Activated T-cell treated with anti-CD3 and anti-CD28 coated beads for 1 hour (primary cell): ENCODE measurements around the gene UCK2.

Experiments used
- DNase-seq: peaks from one replicate; pipeline ENCODE4 v3.0.0-alpha.2; 2020; ENCODE audit warnings: low read depth

UCK2 gene

DNA sequence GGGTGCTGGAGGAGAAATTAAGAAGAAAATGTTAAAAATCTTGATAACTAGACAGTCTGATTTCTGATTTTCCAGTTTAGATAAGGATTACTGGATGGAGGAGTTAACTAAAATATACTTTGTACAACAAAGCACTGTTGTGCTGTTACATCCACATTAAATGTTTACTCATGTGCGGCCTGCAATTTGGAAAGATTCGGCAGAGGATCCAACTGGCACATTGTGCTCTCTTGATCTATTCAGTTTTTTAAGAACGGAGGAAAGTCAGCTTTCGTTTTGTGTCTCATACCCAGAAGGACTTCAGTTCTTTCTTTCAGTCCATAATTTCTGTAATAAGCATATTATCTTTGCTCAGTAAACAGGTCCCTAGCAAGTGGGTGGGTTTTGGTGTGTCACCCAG lies 52.5 kb downstream of the UCK2 start:
- DNase-seq = no peak

DNA sequence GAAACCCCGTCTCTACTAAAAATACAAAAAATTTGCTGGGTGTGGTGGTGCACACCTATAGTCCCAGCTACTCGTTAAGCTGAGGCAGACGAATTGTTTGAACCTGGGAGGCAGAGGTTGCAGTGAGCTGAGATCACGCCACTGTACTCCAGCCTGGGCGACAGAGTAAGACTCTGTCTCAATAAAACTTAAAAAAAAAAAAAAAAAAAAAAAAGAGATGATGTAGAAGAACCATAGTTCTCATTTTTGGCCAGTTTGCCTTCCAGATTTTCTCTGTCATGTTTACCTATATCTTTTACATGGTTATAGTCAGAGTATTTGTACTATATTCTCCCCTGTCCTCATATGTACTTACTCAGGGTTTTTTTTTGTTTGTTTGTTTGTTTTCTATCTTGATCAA lies 53.6 kb downstream of the UCK2 start:
- no peak for DNase-seq

DNA sequence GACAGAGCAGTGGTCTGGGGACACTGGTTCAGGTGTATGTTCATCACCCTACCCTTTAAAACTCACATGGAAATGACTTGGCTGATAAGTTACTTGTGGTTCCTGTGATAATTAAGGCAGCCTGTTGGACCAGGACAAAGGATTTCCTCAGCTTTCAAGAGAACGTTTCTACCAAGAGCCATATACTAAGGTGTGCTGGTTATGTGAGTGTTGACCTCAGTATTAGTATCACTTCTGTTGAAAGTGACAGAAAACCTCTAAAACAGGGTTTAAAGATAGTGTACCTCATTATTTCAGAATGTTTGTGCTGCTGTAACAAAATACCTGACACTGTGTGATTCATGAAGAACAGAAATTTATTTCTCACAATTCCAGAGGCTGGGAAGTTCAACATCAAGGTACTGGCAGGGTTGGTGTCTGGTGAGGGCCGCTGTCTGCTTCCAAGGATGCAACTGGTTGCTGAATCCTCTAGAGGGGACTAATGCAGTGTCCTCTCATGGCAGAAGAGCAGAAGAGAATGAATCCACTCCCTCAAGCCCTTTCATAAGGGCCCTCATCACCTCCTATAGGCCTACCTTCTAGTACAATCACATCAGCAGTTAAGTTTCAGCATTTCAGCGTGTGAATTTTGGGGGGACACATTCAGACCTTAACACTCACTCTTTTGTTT lies 54.9 kb downstream of the UCK2 start:
- DNase-seq = no peak

DNA sequence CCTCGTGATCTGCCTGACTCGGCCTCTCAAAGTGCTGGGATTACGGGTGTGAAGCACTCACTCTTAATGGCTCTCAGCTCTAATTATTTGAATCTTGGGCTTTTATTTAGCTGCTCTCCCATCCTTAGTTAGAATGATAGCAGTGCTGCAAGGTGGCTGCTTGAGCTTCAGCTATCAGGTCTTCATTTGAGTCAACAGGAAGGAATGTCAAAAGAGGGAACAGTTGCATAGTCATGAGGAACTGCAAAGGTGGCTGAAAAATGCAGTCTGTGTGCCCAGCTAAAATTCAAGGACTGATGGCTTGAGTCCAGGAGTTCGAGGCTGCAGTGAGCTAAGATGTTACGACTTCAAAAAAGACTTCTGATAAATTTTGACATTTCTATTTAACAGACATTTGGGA lies 55.6 kb downstream of the UCK2 start:
- no peak for DNase-seq

DNA sequence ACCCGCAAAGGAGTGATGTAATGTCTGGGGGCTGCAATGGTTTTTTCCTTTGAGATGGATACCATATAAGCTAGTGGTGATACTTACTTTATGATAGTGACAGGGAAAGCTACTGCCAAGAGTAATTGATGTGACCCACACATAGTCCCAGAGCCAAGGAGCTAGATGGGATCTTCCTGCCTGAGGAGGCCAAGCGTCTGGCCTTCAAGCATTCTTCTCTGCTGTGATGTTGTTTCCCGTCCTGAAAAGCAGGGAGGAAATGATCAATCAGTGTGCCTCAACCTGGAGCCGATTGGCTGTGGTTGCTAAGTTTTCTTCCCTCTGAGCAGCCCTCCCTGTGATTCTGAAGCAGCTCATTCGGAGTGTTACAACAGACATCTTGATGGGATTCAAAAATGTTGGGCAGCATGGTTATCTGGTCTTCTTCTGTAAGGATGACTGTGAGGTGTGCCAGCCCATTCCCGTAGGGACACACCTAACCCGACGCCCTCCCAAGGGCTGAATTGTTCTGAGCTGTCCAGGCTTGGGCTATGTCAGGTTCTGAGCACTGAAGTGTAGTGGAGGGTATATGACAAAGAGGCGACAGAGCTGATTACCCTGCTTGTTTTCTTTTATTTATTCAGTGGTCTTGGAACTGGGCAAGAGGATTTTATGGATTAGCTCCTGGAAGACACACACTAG lies 56.7 kb downstream of the UCK2 start:
- no peak for DNase-seq

DNA sequence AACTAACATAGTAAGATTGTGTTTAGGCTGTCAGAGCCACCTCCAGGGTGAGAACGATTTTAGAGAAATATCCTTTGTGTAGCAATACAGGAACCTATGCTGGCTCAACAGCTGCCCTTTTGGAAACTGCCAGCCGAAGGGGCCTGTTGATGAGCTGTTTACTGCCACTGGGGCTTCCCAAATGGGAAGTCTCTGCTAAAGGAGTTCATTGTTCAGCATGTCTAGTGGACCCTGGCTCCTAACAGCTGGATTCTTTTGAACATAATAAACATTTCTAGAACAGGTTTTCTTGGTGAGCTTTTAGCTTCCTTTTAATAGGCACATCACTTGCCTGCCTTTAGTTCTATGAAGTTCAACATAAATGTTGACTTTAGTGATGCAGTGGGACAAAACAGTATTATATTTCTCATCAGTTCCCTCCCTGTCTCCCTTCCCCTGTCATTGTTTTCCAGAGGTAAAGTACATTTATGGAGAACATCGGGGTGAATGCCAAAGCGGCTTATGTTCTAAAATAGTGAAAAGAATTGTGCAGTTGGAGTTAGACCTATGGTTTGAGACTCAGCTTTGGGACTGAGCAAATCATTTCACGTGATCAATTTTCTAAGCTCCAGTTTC lies 57.4 kb downstream of the UCK2 start:
- DNase-seq = no peak

DNA sequence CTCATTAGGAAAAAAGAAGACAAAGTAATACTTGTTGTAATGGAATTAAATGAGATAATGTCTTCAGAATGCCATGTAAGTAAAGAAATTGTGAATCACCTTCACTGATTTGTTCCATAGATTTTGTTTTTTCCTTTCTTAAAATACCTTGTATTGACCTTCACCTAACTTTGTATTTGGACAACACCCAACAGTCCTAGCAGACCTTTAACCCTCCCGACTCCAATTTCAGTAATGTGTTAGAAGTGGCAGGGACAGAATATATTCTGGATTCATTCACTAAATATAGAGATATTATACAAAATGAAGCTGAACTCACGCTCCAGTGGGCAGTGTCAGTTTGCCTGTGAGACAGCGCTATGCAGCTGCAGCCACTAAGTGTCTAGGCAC lies 57.9 kb downstream of the UCK2 start:
- DNase-seq = no peak

DNA sequence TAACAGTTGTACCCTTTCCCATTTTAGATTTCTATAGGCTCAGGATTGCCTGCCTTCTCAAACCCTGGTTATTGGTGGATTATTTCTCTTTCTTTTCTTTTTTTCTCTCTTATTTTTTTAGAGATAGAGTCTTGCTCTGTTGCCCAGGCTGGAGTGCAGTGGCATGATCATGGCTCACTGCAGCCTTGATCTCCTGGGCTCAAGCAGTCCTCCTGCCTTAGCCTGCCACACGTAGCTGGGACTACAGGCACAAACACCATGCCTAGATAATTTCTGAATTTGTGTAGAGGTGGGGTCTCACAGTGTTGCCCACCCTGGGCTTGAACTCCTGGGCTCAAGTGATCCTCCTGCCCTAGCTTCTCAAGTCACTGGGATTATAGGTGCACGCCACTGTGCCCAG lies 58.8 kb downstream of the UCK2 start:
- DNase-seq = no peak

DNA sequence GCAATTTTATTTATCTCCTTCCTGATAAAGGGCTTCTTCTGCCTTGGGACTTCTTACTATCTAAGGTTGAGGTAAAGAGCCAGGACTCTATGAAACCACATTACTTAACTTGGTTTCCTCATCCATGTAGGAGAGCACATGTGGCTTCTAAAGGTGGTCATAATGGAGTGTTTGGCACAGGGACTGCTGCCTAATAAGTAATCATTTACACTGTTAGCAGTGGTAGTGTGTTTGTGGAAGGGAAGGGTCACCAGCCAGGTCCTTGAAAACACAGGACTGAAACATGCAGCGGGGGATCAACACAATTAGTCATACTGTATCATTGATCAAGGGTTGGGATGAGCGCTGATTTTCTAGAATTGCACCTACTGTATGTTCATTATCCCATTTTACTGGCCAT lies 59.6 kb downstream of the UCK2 start:
- DNase-seq = no peak

DNA sequence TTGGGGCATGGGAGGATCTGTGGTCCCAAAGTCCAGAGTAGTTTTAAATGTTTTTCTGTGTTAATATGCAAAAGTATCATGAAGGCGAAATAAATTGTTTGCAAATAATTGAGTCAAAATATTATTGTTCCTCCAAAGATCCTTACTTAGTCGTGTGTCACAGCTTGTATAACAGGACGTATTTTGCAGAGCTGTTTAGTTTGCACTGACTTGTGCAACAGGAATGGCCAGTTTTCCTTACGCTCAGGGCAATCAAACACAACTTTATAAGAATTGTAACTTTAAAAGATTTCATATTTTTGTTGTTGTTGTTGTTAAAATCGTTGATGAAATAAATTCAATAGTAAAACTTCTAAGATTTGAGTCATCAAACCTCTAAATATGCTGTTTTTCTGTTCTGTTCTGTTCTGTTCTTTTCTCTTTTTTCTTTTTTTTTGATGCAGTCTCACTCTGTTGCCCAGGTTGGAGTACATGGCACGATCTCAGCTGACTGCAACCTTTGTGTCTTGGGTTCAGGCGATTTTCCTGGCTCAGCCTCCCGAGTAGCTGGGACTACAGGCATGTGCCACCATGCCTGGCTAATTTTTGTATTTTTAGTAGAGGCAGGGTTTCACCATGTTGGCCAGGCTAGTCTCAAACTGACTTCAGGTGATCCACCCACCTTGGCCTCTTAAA lies 60.6 kb downstream of the UCK2 start:
- no peak for DNase-seq

DNA sequence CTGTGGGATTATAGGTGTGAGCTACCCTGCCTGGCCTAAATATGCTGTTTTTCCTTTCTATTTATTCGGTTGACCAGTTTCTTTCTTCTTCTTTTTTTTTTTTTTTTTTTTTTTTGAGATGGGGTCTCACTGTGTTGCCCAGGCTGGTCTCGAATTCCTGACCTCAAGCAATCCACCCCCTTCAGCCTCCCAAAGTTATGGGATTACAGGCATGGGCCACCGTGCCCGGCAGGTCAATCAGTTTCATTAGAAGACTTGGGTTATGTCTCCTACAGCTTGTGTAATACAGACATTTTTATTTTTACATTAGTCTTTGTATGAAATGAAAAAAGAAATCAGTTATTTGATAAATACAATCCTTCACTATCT lies 61.1 kb downstream of the UCK2 start:
- DNase-seq = no peak

DNA sequence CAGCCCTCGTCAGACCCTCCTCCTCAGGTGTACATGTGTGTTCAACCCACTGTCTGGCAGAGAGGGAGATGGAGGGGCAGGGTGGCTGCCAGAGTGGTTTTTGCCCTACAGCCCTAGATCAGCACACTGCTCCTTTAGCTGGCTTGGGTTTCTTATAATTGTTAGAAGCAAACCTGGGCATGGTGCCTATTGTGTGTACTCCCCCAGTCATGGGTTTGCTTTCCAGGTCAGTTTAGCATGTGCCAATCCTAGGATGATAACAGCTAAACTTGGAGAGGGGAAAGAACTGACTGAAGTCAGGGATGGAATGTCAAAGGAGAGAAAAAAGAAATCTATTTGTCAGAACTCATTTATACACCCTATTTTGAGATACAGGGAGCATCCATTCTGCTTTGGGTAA lies 63.3 kb downstream of the UCK2 start:
- no peak for DNase-seq

DNA sequence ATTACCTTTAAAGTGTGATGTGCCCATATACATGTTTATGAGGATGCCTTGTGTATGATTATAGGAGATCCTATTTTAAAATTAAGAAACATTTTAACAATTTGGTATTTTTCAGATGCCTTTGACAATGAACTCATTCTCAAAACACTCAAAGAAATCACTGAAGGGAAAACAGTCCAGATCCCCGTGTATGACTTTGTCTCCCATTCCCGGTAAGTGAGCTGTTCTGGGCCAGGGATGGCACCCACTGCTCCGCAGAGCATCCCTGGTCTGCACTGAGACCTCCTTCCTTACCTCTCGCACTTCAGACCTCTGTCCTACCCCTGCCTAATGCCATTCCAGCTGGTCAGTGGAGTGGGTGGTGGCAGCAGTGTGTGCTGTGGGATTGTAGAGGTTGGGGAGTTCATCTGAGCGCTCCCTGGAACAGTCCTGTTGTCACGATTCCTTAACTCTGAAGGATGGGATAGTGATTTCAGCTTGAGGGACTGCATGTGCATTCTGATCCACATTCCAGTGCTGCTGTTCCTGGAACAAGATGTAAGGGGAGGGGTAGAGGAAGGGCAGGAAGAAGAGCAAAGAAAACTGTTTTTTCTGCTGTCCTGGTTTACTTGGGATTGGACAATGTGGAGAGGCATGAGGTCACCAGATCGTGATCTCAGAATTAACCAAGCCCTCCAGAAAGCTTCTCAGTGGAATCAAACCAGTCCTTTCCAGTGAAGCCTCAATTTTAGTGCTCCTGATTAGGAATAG lies 63.9 kb downstream of the UCK2 start:
- no peak for DNase-seq

DNA sequence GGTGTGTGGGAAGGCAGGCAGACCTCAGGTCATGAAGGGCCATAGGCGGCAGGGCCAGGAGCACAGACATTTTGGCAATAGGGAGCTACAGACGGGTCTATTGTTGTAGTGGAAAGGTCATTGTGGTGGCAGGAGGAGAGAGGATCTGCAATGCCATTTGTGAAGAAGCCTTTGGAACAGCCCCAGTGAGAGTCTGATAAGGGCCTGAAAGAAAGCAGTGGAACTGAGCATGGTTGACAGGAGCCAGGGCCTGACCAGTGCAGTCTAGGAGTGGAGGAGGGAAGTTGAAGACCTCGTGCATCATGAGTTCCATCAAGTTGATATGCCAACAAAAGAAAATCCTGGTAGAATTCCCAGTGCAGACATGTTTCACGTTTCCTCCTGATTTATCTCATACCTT lies 65.5 kb downstream of the UCK2 start:
- DNase-seq = no peak

DNA sequence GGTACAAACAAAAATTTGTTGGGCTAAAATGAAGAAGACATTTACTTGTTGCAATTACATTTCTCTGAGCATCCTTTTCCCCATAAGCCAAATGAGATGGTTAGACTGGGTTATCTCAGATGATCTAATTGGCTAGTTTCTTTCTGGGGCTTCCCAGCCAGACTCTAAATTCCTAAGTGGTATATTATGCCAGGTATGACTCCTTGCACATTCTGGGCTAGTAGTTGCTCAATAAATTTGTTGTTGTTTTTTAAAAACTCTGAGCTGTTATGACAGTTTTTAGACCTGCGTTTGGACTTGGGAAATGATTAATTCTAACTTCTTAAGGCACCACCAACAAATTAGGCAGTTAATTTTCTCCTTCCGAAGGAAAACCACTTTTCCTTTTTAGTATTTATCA lies 66.1 kb downstream of the UCK2 start:
- DNase-seq = no peak

DNA sequence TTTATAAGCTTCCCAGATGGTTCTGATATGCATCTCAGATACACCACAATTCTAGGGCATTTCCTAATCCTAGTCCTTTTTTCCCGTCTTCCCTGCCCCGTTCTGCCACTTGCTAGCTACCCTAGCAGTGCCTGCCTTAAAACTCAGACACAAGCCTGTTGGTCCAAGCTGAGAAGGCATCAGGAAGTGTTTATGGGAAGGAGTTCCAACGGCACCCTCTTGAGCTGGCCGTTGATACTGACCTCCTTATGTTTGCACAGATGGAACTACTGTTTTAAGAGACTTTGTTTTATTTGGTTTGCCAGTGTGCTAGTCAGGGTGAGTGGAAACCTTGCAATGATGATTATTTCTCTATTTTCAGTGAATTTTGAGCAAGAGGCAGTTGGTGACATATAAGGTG lies 67.2 kb downstream of the UCK2 start:
- DNase-seq = no peak

DNA sequence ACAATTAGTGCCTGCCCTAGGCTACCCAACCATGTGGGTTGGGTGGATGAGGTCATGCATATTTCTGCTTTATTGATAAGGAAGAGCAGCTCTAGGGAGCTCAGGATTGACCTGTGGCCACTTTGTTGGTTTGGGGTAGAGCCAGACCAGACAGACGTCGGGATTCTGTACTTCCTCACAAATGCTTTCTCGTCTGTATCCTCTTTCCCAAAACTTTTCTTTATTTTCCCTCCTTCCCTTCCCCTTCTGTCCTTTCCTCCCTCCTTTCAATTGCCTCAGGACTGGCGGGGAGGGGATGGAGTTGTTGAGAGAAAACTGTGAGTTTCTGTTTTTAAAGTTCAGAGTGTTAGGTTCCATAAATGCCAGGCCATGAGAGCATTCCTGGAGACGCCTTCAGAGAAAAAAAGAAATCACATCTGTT lies 68.0 kb downstream of the UCK2 start:
- DNase-seq = no peak

DNA sequence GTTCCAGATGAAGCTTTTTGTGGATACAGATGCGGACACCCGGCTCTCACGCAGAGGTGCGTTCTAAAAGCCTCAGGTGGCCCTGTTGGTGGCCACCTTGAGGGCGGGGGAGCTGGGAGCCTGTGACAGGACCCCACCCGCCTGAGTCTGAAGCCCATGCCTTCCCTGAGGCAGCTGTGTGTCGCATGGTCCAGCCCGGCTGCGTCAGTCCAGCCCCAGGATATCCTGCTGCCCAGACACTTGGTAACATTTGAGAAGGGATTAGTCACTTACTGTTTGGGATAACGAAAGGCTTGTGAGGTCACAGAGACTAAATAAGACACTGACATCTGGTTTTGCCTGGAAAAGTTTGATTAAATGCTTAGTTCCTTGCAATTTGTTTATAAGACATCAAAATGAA lies 68.9 kb downstream of the UCK2 start:
- DNase-seq = no peak

DNA sequence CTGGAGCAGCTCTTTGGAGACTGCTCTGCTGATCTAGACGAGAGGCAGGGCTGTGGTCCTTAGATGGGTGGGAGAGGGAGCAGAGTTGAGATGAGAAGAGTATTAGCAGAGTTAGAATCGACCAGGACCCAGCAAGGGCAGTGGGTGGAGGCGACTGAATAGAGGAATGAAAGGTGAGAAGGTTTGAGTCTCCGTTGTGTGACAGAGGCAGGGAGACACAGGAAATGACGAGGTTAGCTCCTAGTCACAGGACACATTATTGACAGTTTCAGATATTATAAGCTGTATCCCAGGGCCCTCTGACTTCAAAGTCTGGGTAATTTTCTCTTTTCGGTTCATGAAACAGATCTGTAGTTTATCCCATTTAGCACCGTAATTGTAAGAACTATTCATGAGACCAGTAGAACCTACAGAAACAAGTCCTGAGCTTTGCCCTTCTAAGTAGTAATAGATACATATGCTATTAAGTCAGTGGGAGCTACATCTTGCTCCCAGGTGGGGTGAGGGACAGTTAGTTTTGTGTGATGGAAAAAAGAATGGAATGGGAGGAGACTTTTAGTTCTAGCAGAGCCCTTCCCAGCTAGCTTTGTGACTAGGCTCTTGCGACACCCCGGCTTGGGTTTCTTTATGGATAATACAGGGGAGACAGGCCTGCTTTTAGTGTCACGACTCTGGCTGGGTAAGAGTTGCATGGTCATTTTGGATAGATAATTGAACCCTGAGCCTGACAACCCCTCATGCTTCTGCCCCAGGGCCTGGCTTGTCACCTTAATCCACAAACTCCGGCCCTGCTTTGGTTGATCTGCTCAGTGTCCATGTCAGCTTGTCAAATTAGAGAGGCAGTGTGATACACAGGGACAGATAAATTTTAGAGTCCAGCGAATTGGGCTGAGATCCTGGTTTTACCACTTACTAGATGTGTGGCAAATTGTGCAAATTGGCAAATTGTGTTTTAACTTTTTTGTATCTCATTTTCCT lies 70.2 kb downstream of the UCK2 start:
- no peak for DNase-seq

DNA sequence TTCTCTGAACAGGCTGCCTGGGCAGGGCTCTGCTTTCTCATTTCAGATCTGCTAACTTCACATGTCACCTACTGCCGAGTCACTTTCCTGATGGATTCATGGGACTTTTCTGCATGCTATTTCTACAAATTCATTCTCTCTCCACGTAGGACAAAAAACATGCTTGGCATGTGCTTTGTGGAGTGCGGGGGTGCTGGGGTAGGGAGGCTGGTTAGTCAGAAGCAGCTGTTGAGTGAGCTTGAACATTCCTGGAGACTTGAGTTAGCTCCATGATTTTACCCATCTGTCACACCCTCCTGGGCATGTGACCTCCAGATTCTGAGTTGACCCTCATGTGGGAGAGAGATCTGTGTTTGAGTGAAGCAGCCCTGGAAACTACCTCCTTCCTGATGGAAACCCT lies 71.4 kb downstream of the UCK2 start:
- DNase-seq = no peak

DNA sequence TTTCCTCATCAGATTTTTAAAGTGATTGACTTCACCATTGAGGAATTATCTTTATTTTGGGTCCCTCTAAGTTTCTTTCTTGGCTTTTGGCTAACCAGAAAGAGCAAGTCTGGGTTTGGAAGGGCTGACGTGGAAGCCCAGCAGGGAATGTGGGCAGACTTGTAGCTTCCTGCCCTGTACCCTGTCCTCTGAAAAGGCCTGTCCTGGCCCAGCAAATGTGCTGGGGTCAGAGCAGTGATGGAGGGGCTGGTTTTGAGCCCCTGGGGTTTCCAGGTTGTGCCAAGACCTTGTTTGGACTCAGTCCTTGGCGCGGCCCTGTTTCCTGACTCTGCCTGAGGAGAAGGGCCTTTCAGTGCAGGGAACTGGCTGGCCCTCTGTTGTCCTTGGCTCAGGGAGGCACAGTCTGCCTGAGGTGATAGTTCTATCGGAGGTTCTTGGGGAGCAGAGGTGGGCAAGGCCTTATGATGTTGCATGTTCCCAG lies 72.1 kb downstream of the UCK2 start:
- no peak for DNase-seq
